ENCODE results near the gene UBE2N. TPM values are rescaled to one million over a fixed set of nuclear protein-coding genes. Genes with fewer than 3 reads are reported as not detected.

UBE2N gene
- total RNA-seq, 2 donors from 2014 or later: 177 to 179 TPM

- Mint-ChIP-seq H3K9me3 (no peaks in the 10 kb centered on the region), H3K4me1 (peaks cover 48% of the 10 kb centered on the region)
- no peak for TF ChIP-seq CTCF (conservative IDR thresholded peaks at IDR 0.05)
Observed at GRCh38 chr12:93377252-93378195, 64.2 kb downstream of the UBE2N start, which contains the start of gene NUDT4. Gene NUDT4, plus strand, starts transcription at chr12:93377925. Its CDS starts 398 bp downstream, at chr12:93378323.

GRCh38 chr12:93376436-93377251 is 65.1 kb downstream of the UBE2N start:
- H3K9me3 ChIP-seq (ENCODE audit: control insufficient read depth, low read length): no peaks in the 10 kb centered on the region
- peaks cover 33% of the 10 kb centered on the region for H3K36me3 ChIP-seq (ENCODE audit: control insufficient read depth, insufficient read depth, low read length)
- Mint-ChIP-seq H3K9me3 (no peaks in the 10 kb centered on the region), H3K36me3 (ENCODE audit: low read depth) (peaks cover 32% of the 10 kb centered on the region), H3K4me1 (peaks cover 43% of the 10 kb centered on the region), H3K27me3 (ENCODE audit: insufficient read depth) (no peaks in the 10 kb centered on the region), H3K4me3 (peak overlapping the region; percentile 99), H3K27ac (peak overlapping the region; percentile 93)
- H3K27me3 ChIP-seq (ENCODE audit: control insufficient read depth, insufficient read depth, low read length, poor library complexity, severe bottlenecking): no peaks in the 10 kb centered on the region
- H3K4me1 ChIP-seq (ENCODE audit: control insufficient read depth, insufficient read depth, low read length): peaks cover 6% of the 10 kb centered on the region
- 58 to 77% methylated on average over 7 to 10 of the region's 10 CpGs for WGBS, 2 experiments (ENCODE audit: insufficient coverage in 1 of 2, insufficient read length in 1 of 2)
- peak; percentile 88 for DNase-seq
- H3K9ac ChIP-seq (ENCODE audit: extremely low read depth, low read length, poor library complexity, severe bottlenecking): peak overlapping the region; percentile 79
- peak overlapping the region; percentile 65 for H3K27ac ChIP-seq (ENCODE audit: low read depth, low read length)
- peak overlapping the region; percentile 94 for H3K4me3 ChIP-seq (ENCODE audit: low read length)
- no peak for TF ChIP-seq CTCF (conservative IDR thresholded peaks at IDR 0.05)

More at GRCh38 chr12:93377252-93378195, 64.2 kb downstream of the UBE2N start, which contains the start of gene NUDT4:
- H3K4me3 Mint-ChIP-seq: peak within 1 kb of the TSS; percentile 99
- no peaks in the 10 kb centered on the region for H3K27me3 ChIP-seq (ENCODE audit: control insufficient read depth, insufficient read depth, low read length, poor library complexity, severe bottlenecking)
- WGBS, 2 experiments (ENCODE audit: insufficient coverage in 1 of 2, insufficient read length in 1 of 2): 7 to 45% methylated on average over 4 to 58 of the region's 79 CpGs
- H3K36me3 ChIP-seq (ENCODE audit: control insufficient read depth, insufficient read depth, low read length): peaks cover 41% of the 10 kb centered on the region
- H3K27ac ChIP-seq (ENCODE audit: low read depth, low read length): peak within 1 kb of the TSS; percentile 78
- H3K27ac Mint-ChIP-seq: peak within 1 kb of the TSS; percentile 94
- H3K27me3 Mint-ChIP-seq (ENCODE audit: insufficient read depth): no peaks in the 10 kb centered on the region
- no peaks in the 10 kb centered on the region for H3K9me3 ChIP-seq (ENCODE audit: control insufficient read depth, low read length)
- peak within 1 kb of the TSS; percentile 99 for H3K9ac ChIP-seq (ENCODE audit: extremely low read depth, low read length, poor library complexity, severe bottlenecking)
- peak within 1 kb of the TSS; percentile 96 for H3K4me3 ChIP-seq (ENCODE audit: low read length)
- peaks cover 39% of the 10 kb centered on the region for H3K36me3 Mint-ChIP-seq (ENCODE audit: low read depth)
- H3K4me1 ChIP-seq (ENCODE audit: control insufficient read depth, insufficient read depth, low read length): peaks cover 6% of the 10 kb centered on the region
- DNase-seq: peak; percentile 100

GRCh38 chr12:93375906-93376305 is 65.8 kb downstream of the UBE2N start:
- Histone ChIP-seq H3K27ac (ENCODE audit: low read depth, low read length) (no peak overlapping the region), H3K27me3 (ENCODE audit: control insufficient read depth, insufficient read depth, low read length, poor library complexity, severe bottlenecking) (no peaks in the 10 kb centered on the region), H3K4me1 (ENCODE audit: control insufficient read depth, insufficient read depth, low read length) (peaks cover 6% of the 10 kb centered on the region), H3K9me3 (ENCODE audit: control insufficient read depth, low read length) (no peaks in the 10 kb centered on the region), H3K9ac (ENCODE audit: extremely low read depth, low read length, poor library complexity, severe bottlenecking) (peak overlapping the region; percentile 79), H3K36me3 (ENCODE audit: control insufficient read depth, insufficient read depth, low read length) (peaks cover 25% of the 10 kb centered on the region), H3K4me3 (ENCODE audit: low read length) (peak overlapping the region; percentile 94)
- Mint-ChIP-seq H3K27me3 (ENCODE audit: insufficient read depth) (no peaks in the 10 kb centered on the region), H3K4me1 (peaks cover 40% of the 10 kb centered on the region), H3K4me3 (peak overlapping the region; percentile 99), H3K27ac (peak overlapping the region; percentile 81), H3K36me3 (ENCODE audit: low read depth) (peaks cover 29% of the 10 kb centered on the region), H3K9me3 (no peaks in the 10 kb centered on the region)
- no peak for TF ChIP-seq CTCF (conservative IDR thresholded peaks at IDR 0.05)
- WGBS, 2 experiments (ENCODE audit: insufficient coverage in 1 of 2, insufficient read length in 1 of 2): 88 to 98% methylated on average over 6 of the region's 6 CpGs
- no peak for DNase-seq

Measured in endodermal cell (in vitro differentiated cells).